Measurements from ENCODE around the gene IGF2.

DNA sequence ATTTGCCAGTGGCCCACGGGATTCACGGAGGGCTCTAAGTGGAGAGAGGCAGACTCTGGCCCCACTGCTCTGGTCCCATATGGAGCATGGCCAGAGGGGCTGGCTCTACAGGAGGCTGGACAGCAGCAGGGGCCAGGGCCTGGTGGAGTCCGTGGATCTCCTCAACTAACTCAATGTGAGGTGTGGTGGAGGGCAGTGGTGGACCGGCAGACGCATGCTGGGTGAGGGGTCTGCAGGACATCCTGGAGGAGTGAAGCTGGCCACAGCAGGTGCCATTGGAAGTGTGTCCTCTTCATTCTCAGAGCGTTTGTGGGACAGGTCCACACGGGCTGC lies 15.6 kb downstream of the IGF2 start:
- TF ChIP-seq ZNF548 (tag by site-specific recombination; IDR thresholded peaks at IDR 0.05): no peak
- TF ChIP-seq, protein P1, sequence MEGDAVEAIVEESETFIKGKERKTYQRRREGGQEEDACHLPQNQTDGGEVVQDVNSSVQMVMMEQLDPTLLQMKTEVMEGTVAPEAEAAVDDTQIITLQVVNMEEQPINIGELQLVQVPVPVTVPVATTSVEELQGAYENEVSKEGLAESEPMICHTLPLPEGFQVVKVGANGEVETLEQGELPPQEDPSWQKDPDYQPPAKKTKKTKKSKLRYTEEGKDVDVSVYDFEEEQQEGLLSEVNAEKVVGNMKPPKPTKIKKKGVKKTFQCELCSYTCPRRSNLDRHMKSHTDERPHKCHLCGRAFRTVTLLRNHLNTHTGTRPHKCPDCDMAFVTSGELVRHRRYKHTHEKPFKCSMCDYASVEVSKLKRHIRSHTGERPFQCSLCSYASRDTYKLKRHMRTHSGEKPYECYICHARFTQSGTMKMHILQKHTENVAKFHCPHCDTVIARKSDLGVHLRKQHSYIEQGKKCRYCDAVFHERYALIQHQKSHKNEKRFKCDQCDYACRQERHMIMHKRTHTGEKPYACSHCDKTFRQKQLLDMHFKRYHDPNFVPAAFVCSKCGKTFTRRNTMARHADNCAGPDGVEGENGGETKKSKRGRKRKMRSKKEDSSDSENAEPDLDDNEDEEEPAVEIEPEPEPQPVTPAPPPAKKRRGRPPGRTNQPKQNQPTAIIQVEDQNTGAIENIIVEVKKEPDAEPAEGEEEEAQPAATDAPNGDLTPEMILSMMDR (tag by site-specific recombination; IDR thresholded peaks at IDR 0.05): no peak

Data from HEK293 (cell line).